GM19238 (cell line): ENCODE results near the gene DHX16.

Experiments
- DNase-seq: peaks from one replicate; pipeline ENCODE4 v3.0.0; 2011; ENCODE audit warnings: low spot score; ENCODE audit not compliant: insufficient read length

Gene DHX16

GRCh38 chr6:30610065-30610464 is 62.7 kb downstream of the DHX16 start:
- DNase-seq = no peak

DNA sequence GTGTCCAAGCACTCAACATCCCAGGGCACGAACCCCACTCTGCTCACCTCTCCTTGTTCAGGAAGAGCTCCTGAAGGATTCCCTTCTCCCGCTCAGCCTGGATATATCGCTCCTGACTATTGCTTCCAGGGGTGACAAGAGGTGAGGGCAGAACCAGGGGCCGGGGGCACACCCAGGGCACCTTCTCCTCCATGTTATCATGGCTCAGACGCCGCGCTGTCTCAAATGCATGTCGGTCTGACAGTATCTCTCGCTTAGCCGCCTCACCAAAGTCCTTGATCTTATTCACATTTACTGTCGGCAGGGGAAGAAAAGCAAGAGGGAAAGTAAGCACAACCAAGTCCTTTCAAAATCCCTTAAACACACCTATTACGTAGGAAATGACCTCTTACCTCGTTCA is 68.8 kb downstream of the DHX16 start:
- DNase-seq = no peak
